WTC11 (cell line): ENCODE data around the gene JAML. TPM values are rescaled to one million over a fixed set of nuclear protein-coding genes. Genes with fewer than 3 reads are reported as not detected.

ENCODE experiments used
- ATAC-seq: fragments of 200-7000 bp; cut with Tn5 transposase; 2 replicates; pipeline ENCODE4 v1.10.0; 2021; ENCODE audit warnings: mild to moderate bottlenecking, moderate library complexity
- CTCF ChIA-PET: fragments of 300-600 bp; sonication (Branson Sonifier 250); formaldehyde crosslinking; loops from one replicate; lab custom pipeline; 2021; ENCODE audit warnings: antibody characterized with exemption; lab: Charles Lee
- POLR2A ChIA-PET: fragments of 350-600 bp; sonication (Branson Sonifier 250); formaldehyde crosslinking; loops from one replicate; lab custom pipeline; 2021; ENCODE audit warnings: antibody characterized with exemption; lab: Charles Lee
- DNase-seq: peaks from one replicate; pipeline ENCODE4 v3.0.0; 2021; ENCODE audit warnings: low spot score
- H3K27ac Mint-ChIP-seq: 2 replicates; pipeline ENCODE4 v1.8.0; 2021; ENCODE audit warnings: mixed read lengths
- H3K27me3 Mint-ChIP-seq: 2 replicates; pipeline ENCODE4 v1.8.0; 2021; ENCODE audit warnings: low read depth, mild to moderate bottlenecking, moderate library complexity, mixed read lengths
- H3K36me3 Mint-ChIP-seq: 2 replicates; pipeline ENCODE4 v1.8.0; 2021; ENCODE audit warnings: mixed read lengths
- H3K4me1 Mint-ChIP-seq: 2 replicates; pipeline ENCODE4 v1.8.0; 2022; ENCODE audit warnings: mixed read lengths
- H3K4me3 Mint-ChIP-seq: 2 replicates; pipeline ENCODE4 v1.8.0; 2021; ENCODE audit warnings: mild to moderate bottlenecking, moderate library complexity, mixed read lengths
- H3K9me3 Mint-ChIP-seq: 2 replicates; pipeline ENCODE4 v1.8.0; 2021; ENCODE audit warnings: mixed read lengths
- ARID4B ChIP-seq: sonication (generic); formaldehyde crosslinking; IDR thresholded peaks from 2 replicates; pipeline ENCODE4 v1.8.0; 2023; ENCODE audit warnings: missing genetic modification reagents, mild to moderate bottlenecking, borderline replicate concordance
- ATF2 ChIP-seq: sonication (generic); formaldehyde crosslinking; IDR thresholded peaks from 2 replicates; pipeline ENCODE4 v1.8.1; 2022; ENCODE audit warnings: low read depth, missing genetic modification reagents, borderline replicate concordance
- CDX4 ChIP-seq: fragments of 250-450 bp; sonication (Bioruptor Pico); IDR thresholded peaks from 2 replicates; pipeline ENCODE4 v1.9.0; 2021; ENCODE audit warnings: moderate library complexity, mild to moderate bottlenecking, inconsistent platforms, borderline replicate concordance
- CTCF ChIP-seq: fragments of 200-600 bp; IDR thresholded peaks from 2 replicates; pipeline ENCODE4 v1.8.0; 2022; ENCODE audit warnings: antibody characterized with exemption
- EMX1 ChIP-seq: fragments of 250-450 bp; sonication (Bioruptor Pico); IDR thresholded peaks from 2 replicates; pipeline ENCODE4 v1.8.0; 2021; ENCODE audit warnings: mild to moderate bottlenecking
- GTF2I ChIP-seq: fragments of 250-450 bp; sonication (Bioruptor Pico); conservative IDR thresholded peaks from 2 replicates; pipeline ENCODE4 v1.4.0; 2021; ENCODE audit warnings: mild to moderate bottlenecking
- IRF2 ChIP-seq: sonication (generic); formaldehyde crosslinking; IDR thresholded peaks from 2 replicates; pipeline ENCODE4 v1.8.0; 2022; ENCODE audit warnings: low read depth, missing genetic modification reagents, borderline replicate concordance
- JAZF1 ChIP-seq: fragments of 250-450 bp; sonication (Bioruptor Pico); IDR thresholded peaks from 2 replicates; pipeline ENCODE4 v1.9.0; 2021; ENCODE audit warnings: moderate library complexity, mild to moderate bottlenecking, inconsistent platforms
- MAX ChIP-seq: sonication (generic); formaldehyde crosslinking; IDR thresholded peaks from 2 replicates; pipeline ENCODE4 v1.8.0; 2022; ENCODE audit warnings: mild to moderate bottlenecking, missing genetic modification reagents
- MXD4 ChIP-seq: fragments of 250-450 bp; sonication (Bioruptor Pico); IDR thresholded peaks from 2 replicates; pipeline ENCODE4 v1.8.0; 2021; ENCODE audit warnings: mild to moderate bottlenecking, moderate library complexity, borderline replicate concordance
- ZMAT4 ChIP-seq: fragments of 250-450 bp; sonication (Bioruptor Pico); IDR thresholded peaks from 2 replicates; pipeline ENCODE4 v1.9.0; 2021; ENCODE audit warnings: mild to moderate bottlenecking
- ZNF263 ChIP-seq: sonication (generic); formaldehyde crosslinking; IDR thresholded peaks from 2 replicates; pipeline ENCODE4 v1.8.1; 2022; ENCODE audit warnings: low read depth, mild to moderate bottlenecking, moderate library complexity, missing genetic modification reagents
- ZNF317 ChIP-seq: sonication (generic); formaldehyde crosslinking; IDR thresholded peaks from 2 replicates; pipeline ENCODE4 v1.8.1; 2023; ENCODE audit warnings: low read depth, mild to moderate bottlenecking, moderate library complexity, missing genetic modification reagents, borderline replicate concordance
- ZNF416 ChIP-seq: fragments of 250-450 bp; sonication (Bioruptor Pico); IDR thresholded peaks from 2 replicates; pipeline ENCODE4 v1.9.0; 2021; ENCODE audit warnings: mild to moderate bottlenecking, inconsistent platforms
- total RNA-seq: library from RNA; stranded (reverse); gene quantifications from 3 replicates; pipeline ENCODE4 v1.2.3, GENCODE V29; 2021

The JAML gene
- total RNA-seq, 1 experiment from 2014 or later = 0.24 TPM

- POLR2A ChIA-PET = no interaction called here
- H3K9me3 Mint-ChIP-seq = no peaks in the 10 kb centered on the region
- TF ChIP-seq MAX (no peak), IRF2 (no peak), ZNF416 (no peak), EMX1 (CRISPR knock-in tag) (no peak), JAZF1 (CRISPR knock-in tag) (no peak), CDX4 (CRISPR knock-in tag) (no peak), GTF2I (no peak), ZNF317 (CRISPR knock-in tag) (no peak), ATF2 (no peak), CTCF (no peak), ZMAT4 (CRISPR knock-in tag) (no peak), MXD4 (CRISPR knock-in tag) (no peak)
- CTCF ChIA-PET = interaction anchor here (1.0 to 1.4 kb wide), 3 partner anchors 27 to 57 kb away, joined by 4 to 9 read pairs (median 5); no protein-coding TSS in a partner anchor
- no peak overlapping the region for H3K27ac Mint-ChIP-seq
- H3K36me3 Mint-ChIP-seq = no peaks in the 10 kb centered on the region
- peaks cover 15% of the 10 kb centered on the region for H3K4me1 Mint-ChIP-seq
- H3K27me3 Mint-ChIP-seq = peaks cover 8% of the 10 kb centered on the region
- no peak overlapping the region for H3K4me3 Mint-ChIP-seq
- ATAC-seq = no peak
- DNase-seq = no peak
Measured at GRCh38 chr11:118238421-118238820, 13.6 kb upstream of the JAML start.

- no peaks in the 10 kb centered on the region for H3K9me3 Mint-ChIP-seq
Measured at GRCh38 chr11:118236170-118236569, 11.4 kb upstream of the JAML start.

More at GRCh38 chr11:118236170-118236569, 11.4 kb upstream of the JAML start:
- H3K27me3 Mint-ChIP-seq = peaks cover 8% of the 10 kb centered on the region
- no peaks in the 10 kb centered on the region for H3K36me3 Mint-ChIP-seq
- no peak overlapping the region for H3K4me3 Mint-ChIP-seq
- CTCF ChIA-PET = no interaction called here
- H3K4me1 Mint-ChIP-seq = peaks cover 7% of the 10 kb centered on the region
- TF ChIP-seq ZNF263 (CRISPR knock-in tag) = no peak
- no peak for TF ChIP-seq ARID4B (CRISPR knock-in tag)
- POLR2A ChIA-PET = no interaction called here
- DNase-seq (no peak), ATAC-seq (no peak)
- H3K27ac Mint-ChIP-seq = no peak overlapping the region
